Measurements from ENCODE around the gene PRIMA1. TPM values are rescaled to one million over a fixed set of nuclear protein-coding genes. Genes with fewer than 3 reads are reported as not detected.

Gene PRIMA1
- total RNA-seq, 6 donors from 2014 or later = under 0.01 to 1.8 (median 0.62) TPM

DNA sequence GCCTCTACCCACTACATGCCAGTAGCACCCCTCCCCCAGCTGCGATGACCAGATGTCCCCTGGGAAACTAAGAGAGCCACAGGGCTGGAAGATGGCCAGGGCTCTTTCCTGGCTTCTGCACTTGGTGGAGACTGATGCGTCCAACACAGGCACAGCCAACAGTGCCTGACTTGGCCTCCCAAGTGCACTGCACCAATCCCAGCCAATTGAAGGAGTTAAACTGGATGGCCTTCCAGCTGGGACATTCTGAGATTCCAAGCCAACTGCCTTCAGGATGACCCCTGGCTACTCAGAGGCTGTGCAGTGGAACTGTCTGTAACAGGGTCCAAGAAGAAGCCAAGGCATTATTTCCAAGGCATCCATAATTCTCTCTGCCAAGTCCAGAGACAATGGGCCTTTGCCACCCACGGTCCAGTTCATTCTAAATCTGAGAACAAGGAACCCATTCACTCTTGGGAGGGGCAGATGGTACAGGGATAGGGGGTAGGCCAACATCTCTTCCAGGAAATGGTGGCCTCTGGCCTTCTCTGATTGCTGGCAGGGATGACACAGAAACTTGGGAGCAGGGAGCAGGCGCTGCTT lies 35.2 kb downstream of the PRIMA1 start:
- DNase-seq (no peak), ATAC-seq (ENCODE audit: low FRiP score in 2 of 2) (no peak)
- Histone ChIP-seq H3K9me3 (no peaks in the 10 kb centered on the region), H3K27ac (no peak overlapping the region), H3K36me3 (no peaks in the 10 kb centered on the region), H3K4me1 (no peaks in the 10 kb centered on the region), H3K4me3 (no peak overlapping the region), H3K27me3 (no peaks in the 10 kb centered on the region)
- 69 to 70% methylated on average over 2 to 4 of the region's 4 CpGs for WGBS, 2 donors
- TF ChIP-seq POLR2A (IDR thresholded peaks at IDR 0.05) (no peak), POLR2AphosphoS5 (IDR thresholded peaks at IDR 0.05) (no peak), EP300 (IDR thresholded peaks at IDR 0.05) (no peak), CTCF (IDR thresholded peaks at IDR 0.05) (no peak)

- Histone ChIP-seq H3K4me3 (no peak overlapping the region), H3K36me3 (no peaks in the 10 kb centered on the region), H3K27me3 (no peaks in the 10 kb centered on the region), H3K4me1 (no peaks in the 10 kb centered on the region), H3K9me3 (no peaks in the 10 kb centered on the region), H3K27ac (no peak overlapping the region)
- TF ChIP-seq EP300 (IDR thresholded peaks at IDR 0.05) (no peak), CTCF (IDR thresholded peaks at IDR 0.05) (no peak), POLR2AphosphoS5 (IDR thresholded peaks at IDR 0.05) (no peak), POLR2A (IDR thresholded peaks at IDR 0.05) (no peak)
- 60 to 62% methylated on average over 18 to 19 of the region's 19 CpGs for WGBS, 2 donors
- peak in 1 of 2 donors; percentile 32 for DNase-seq
- ATAC-seq (ENCODE audit: low FRiP score in 2 of 2) = no peak
Observed at GRCh38 chr14:93751946-93752655, 36.2 kb downstream of the PRIMA1 start.

DNA sequence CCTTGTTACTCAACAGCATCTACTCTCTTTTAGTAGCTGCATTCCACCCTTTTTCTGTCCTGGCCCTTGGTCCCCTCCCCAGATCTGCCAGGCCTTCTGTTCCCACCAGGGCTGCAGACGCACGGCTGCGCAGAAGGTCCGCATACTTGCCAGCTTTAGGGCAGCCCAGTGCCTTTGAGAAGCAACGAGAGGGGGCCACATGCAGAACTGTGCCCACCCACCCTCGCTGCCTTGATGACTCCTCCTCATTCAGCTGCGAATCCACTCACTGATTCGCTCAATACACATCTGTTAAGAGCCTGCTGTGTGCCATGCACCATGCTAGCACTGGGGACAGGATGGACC lies 39.2 kb downstream of the PRIMA1 start:
- Histone ChIP-seq H3K27me3 (no peaks in the 10 kb centered on the region), H3K9me3 (no peaks in the 10 kb centered on the region), H3K27ac (no peak overlapping the region), H3K36me3 (no peaks in the 10 kb centered on the region), H3K4me3 (no peak overlapping the region), H3K4me1 (no peaks in the 10 kb centered on the region)
- no peak for ATAC-seq (ENCODE audit: low FRiP score in 2 of 2)
- WGBS, 2 donors = 90 to 95% methylated on average over 8 of the region's 8 CpGs
- no peak for DNase-seq
- TF ChIP-seq POLR2A (IDR thresholded peaks at IDR 0.05) = no peak
- TF ChIP-seq POLR2AphosphoS5 (IDR thresholded peaks at IDR 0.05) = no peak
- TF ChIP-seq EP300 (IDR thresholded peaks at IDR 0.05) = no peak
- no peak for TF ChIP-seq CTCF (IDR thresholded peaks at IDR 0.05)

DNA sequence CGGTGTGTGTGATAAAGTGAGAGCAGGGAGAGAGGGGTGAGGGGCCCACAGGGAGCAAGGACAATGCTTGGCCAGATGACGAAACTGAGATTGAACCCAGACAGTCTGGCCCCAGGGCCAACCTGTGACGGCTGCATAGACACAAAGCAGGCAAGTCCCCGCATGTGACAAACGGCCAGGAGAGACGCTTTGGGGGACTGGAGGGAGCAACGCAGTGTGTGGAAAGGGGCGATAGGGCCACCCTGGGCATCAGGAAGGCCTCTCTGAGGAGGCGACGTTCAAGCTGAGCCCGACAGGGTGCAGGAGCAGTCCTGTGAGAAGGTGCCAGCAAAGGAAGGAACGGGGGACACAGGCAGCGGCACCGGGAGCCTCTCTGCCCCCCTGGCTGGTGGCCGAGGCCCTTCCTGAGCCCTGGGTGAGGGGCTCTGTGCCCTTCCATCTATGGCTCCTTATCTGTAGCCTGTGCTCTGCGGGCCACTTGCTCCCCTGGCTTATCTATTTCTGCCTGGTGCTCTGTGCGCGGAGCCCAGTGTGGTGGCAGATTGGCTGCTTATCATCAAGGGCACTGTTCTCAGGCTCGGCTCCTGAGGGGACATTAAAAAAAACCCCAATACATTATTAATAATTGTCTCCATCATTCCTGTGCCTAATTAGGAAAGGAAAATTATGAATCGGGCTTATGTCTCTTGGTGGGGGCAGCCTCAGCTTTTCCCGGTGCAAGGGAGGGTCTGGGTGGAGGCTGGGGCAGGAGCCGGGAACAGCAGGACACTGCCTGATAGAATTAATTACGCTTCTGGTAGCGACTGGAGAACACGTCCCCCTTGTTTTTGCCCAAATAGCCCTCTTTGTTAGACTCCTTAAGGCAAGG lies 39.8 kb downstream of the PRIMA1 start:
- Histone ChIP-seq H3K27me3 (no peaks in the 10 kb centered on the region), H3K4me3 (no peak overlapping the region), H3K4me1 (no peaks in the 10 kb centered on the region), H3K9me3 (no peaks in the 10 kb centered on the region), H3K36me3 (no peaks in the 10 kb centered on the region), H3K27ac (no peak overlapping the region)
- DNase-seq (no peak), ATAC-seq (ENCODE audit: low FRiP score in 2 of 2) (no peak)
- TF ChIP-seq EP300 (IDR thresholded peaks at IDR 0.05) = no peak
- no peak for TF ChIP-seq POLR2A (IDR thresholded peaks at IDR 0.05)
- no peak for TF ChIP-seq CTCF (IDR thresholded peaks at IDR 0.05)
- no peak for TF ChIP-seq POLR2AphosphoS5 (IDR thresholded peaks at IDR 0.05)
- 70 to 82% methylated on average over 20 to 25 of the region's 25 CpGs for WGBS, 2 donors
